GM12865 (cell line): ENCODE results near the gene MAZ.
"Not testable (repeated sequence)": the region's sequence is repeated elsewhere in the genome, so short reads cannot be mapped to it uniquely, and the experiment has no call there.

Experiments used
- DNase-seq: peaks from one replicate; pipeline ENCODE4 v3.0.0; 2010; ENCODE audit warnings: low read depth
- H3K4me3 ChIP-seq: 2 replicates; pipeline ENCODE4 v1.5.1; 2011; ENCODE audit warnings: mild to moderate bottlenecking, low read depth, low read length, control low read depth
- TF ChIP-seq, protein P1 (sequence below): IDR thresholded peaks from 2 replicates; pipeline ENCODE4 v1.5.1; 2011; ENCODE audit warnings: low read length, control low read depth, low read depth, inconsistent platforms; ENCODE audit not compliant: insufficient read depth; ENCODE audit errors: missing control alignments

Gene MAZ

DNA sequence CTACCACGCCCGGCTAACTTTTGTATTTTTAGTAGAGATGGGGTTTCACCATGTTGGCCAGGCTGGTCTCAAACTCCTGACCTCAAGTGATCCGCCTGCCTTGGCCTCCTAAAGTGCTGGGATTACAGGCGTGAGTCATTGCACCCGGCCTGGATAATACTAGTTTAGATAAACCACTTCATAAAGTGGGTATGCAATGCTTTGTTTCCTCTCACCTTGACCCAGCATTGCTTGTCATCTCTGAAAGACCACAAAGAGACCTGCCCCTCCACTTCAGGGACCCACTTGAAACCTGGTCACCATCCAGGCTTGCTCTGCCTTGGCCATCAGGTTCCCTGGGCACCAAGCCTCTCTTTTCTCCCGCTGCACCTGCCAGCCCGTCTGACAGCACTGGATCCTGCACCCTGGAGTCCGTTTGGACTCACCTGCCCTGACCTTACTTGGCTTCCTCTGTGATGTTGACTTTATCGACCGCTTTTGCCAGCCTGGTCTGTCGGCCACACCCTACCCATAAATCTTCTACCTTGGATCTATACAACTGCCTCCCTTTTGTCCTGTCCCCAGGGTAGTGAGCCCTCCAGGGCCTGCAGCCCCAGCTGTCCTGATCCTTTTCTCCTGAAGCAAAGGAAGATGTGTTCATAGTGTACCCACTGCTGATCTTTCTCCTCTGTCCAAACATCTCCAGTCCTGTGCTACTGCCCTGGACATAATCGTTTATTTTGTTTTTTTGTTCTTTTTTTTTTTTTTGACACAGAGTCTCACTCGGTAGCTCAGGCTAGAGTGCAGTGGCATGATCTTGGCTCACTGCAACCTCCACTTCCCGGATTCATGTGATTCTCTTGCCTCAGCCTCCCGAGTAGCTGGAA is 40.9 kb upstream of the MAZ start:
- TF ChIP-seq, protein P1, sequence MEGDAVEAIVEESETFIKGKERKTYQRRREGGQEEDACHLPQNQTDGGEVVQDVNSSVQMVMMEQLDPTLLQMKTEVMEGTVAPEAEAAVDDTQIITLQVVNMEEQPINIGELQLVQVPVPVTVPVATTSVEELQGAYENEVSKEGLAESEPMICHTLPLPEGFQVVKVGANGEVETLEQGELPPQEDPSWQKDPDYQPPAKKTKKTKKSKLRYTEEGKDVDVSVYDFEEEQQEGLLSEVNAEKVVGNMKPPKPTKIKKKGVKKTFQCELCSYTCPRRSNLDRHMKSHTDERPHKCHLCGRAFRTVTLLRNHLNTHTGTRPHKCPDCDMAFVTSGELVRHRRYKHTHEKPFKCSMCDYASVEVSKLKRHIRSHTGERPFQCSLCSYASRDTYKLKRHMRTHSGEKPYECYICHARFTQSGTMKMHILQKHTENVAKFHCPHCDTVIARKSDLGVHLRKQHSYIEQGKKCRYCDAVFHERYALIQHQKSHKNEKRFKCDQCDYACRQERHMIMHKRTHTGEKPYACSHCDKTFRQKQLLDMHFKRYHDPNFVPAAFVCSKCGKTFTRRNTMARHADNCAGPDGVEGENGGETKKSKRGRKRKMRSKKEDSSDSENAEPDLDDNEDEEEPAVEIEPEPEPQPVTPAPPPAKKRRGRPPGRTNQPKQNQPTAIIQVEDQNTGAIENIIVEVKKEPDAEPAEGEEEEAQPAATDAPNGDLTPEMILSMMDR: no peak
- no peak for DNase-seq
- no peak overlapping the region for H3K4me3 ChIP-seq

DNA sequence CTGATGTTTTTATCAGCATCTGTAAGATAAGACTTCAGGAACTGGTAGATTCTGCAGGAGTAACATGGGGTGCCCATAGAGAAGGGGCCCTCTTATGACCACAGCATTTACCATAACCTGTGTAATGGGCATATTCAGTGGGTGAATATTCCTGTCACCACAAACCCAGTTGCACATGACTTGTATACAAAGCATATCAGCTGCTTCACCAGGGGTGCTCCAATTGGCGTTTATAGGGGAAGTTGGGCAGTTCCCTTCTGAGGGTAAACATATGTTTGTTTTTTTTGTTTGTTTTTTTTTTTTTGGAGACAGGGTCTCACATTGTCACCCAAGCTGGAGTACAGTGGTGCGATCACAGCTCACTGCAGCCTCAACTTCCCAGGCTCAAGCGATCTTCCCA is 39.8 kb upstream of the MAZ start:
- no peak overlapping the region for H3K4me3 ChIP-seq
- TF ChIP-seq, protein P1: no peak
- DNase-seq: no peak

DNA sequence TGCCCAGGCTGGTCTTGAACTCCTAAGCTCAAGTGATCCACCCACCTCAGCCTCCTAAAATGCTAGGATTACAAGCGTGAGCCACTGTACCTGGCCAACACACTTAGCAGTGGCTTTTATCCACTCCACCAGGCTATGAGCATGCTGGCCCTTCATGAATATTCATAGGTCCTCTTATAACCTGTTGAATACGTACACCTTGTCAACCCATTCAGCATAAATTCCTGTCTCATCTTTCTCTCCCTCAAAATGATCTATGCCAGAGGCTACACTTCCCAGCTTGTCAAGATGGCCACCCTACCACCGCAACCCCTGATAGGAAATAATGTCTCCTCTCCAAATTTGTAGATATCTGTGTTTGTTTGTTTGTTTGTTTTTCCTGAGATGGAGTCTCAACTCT is 39.3 kb upstream of the MAZ start:
- no peak overlapping the region for H3K4me3 ChIP-seq
- TF ChIP-seq, protein P1: no peak
- no peak for DNase-seq

DNA sequence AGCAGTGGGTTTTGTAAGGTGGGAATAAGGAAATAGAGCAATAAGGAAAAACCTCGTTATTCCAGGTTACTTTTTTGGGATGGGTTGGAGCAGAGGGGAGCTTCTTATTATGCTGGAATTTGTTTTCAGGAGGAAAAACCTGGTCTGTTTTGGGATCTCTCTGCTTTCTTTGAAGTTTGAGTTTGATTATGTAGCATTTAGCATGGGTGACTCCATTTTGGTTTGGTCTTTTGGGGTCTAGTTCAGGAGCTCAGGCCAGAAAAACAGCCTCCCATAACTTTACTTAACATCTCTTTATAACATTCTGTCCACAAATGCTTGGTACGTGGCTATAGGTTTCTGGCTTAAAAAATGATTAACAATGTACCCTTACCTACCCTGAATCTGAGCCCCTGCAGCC is 36.8 kb upstream of the MAZ start:
- DNase-seq: no peak
- no peak overlapping the region for H3K4me3 ChIP-seq
- TF ChIP-seq, protein P1: no peak

DNA sequence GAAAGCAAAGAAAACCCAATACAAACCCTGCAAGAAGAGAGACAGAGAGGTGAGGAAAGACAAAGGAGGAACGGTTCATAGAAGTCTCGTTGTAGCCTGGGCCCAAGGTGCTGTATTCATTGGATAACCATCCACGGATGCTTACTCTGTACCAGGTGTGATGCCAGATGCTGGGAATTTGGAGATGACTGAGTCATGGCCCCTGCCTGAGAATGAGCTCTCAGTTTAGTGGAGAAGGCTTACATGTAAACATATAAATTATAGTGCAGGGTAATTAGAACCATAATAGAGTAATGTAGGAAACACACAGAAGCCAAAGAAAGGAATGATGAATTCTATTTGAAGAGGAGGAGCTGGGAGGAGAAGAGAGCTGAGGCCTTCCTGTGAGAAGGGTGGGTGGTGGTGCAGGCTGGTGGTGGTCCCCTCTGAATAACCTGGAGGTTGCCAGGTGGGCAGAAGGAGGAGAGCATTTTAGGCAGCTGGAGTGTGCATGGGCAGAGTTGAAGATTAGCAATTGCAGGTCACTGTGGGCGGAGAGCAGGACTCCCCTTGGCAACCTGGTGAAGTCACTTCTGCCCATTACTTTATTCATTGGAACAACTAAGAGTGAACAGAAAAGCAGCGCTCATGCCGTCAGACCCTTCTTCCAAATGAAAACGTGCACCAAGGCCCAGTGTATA is 35.9 kb upstream of the MAZ start:
- TF ChIP-seq, protein P1: no peak
- H3K4me3 ChIP-seq: no peak overlapping the region
- no peak for DNase-seq

DNA sequence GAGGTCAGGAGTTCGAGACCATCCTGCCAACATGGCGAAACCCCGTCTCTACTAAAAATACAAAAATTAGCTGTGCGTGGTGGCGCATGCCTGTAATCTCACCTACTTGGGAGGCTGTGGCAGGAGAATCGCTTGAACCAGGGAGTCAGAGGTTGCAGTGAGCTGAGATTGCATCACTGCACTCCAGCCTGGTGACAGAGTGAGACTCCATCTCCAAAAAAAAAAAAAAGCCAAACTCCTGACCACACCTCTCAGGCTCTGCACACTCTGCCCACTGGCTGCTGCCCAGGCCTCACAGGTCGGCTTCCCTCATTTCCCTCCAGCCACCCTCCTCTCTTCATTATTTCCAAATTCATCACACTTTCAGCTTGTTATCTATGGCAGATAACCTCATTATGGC is 34.0 kb upstream of the MAZ start:
- H3K4me3 ChIP-seq, DNase-seq: not testable (repeated sequence)

DNA sequence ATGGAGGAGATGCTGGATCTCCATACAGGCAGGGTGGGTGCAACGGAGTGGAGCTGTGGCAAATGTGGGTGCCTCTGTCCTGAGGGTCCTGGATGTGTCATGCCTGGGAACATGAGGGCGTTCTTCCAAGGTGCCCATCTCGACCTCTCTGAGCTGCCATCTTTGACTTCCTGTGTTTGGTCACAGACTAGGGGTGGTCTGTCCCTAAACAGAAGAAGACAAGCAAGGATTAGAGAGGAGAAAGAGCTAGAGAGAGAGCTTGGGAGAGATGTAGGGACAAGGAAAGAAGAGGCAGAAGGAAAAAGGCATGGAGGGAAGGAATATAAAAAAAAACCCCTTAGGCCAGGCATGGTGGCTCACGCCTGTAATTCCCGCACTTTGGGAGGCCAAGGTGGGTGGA is 31.6 kb upstream of the MAZ start:
- H3K4me3 ChIP-seq: no peak overlapping the region
- TF ChIP-seq, protein P1: no peak
- no peak for DNase-seq
